ENCODE measurements around the gene TLE4.

- TF ChIP-seq POLR2A (IDR thresholded peaks at IDR 0.05) (no peak), CTCF (IDR thresholded peaks at IDR 0.05) (no peak)
Measured at GRCh38 chr9:79598562-79599345, 27.0 kb downstream of the TLE4 start.

Measured in Peyer's patch (tissue), 4 donors.